Spleen (tissue), 7 donors: ENCODE data around the gene IFT172.

Experiments
- POLR2A ChIP-seq, 3 donors: fragments of 450-650 bp; IDR thresholded peaks; one replicate each; pipeline ENCODE4 v1.5.1; 2017; ENCODE audit warnings: antibody characterized with exemption in 3 of 3, mild to moderate bottlenecking in 1 of 3
- TF ChIP-seq, protein P1 (sequence below), 11 experiments: fragments of 200-600 bp in 7 of 11; fragments of 450-650 bp in 4 of 11; sonication (generic) in 4 of 11; IDR thresholded peaks in 8 of 11; conservative IDR thresholded peaks in 3 of 11; 1 replicate in 7 of 11; 2 replicates in 4 of 11; pipeline versions ENCODE4 v1.4.0 to v1.8.0; 2016 to 2021; ENCODE audit warnings: antibody characterized with exemption in 11 of 11, inconsistent platforms in 4 of 11, mild to moderate bottlenecking in 1 of 11
- donor health status: DM: no; HTN: no; CAD: no; lungs with moderate emphysema.
- donor health status: DM: no; HTN: no; CAD: no.
- donor health status: DM: no; HTN: no; CAD: no.

DNA sequence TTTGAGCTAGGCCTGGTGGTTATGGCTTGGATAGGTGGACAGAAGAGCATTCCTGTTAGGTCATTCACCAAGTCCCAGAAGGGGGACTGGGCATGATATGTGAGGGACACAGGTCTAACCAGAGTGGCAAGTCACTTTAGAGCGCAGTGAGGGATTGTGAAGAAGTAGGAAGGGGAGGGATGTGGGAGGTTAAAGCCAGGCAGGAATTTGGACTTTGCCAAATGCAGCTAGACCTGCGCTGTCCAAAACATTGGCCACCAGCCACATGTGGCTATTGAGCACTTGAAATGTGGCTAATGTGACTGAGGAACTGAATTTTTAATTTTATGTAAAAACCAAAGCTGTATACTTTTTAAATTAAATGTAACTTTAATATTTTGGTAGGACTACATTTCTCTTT lies 30.8 kb upstream of the IFT172 start:
- TF ChIP-seq, protein P1, sequence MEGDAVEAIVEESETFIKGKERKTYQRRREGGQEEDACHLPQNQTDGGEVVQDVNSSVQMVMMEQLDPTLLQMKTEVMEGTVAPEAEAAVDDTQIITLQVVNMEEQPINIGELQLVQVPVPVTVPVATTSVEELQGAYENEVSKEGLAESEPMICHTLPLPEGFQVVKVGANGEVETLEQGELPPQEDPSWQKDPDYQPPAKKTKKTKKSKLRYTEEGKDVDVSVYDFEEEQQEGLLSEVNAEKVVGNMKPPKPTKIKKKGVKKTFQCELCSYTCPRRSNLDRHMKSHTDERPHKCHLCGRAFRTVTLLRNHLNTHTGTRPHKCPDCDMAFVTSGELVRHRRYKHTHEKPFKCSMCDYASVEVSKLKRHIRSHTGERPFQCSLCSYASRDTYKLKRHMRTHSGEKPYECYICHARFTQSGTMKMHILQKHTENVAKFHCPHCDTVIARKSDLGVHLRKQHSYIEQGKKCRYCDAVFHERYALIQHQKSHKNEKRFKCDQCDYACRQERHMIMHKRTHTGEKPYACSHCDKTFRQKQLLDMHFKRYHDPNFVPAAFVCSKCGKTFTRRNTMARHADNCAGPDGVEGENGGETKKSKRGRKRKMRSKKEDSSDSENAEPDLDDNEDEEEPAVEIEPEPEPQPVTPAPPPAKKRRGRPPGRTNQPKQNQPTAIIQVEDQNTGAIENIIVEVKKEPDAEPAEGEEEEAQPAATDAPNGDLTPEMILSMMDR (IDR thresholded peaks at IDR 0.05 in 8 of 11, conservative IDR thresholded peaks at IDR 0.05 in 3 of 11), result no peak
- no peak for TF ChIP-seq POLR2A (IDR thresholded peaks at IDR 0.05)
